SK-N-SH (cell line): Measurements from ENCODE around the gene MS4A2. TPM values are rescaled to one million over a fixed set of nuclear protein-coding genes. Genes with fewer than 3 reads are reported as not detected.

Experiments used
- CTCF ChIA-PET: fragments of 300-600, 350-600 bp; formaldehyde crosslinking; extraction: SDS; loops from one replicate; lab custom pipeline; 2021; lab: Yijun Ruan, JAX
- POLR2A ChIA-PET: fragments of 350-600 bp; sonication (Branson Sonifier 250); formaldehyde crosslinking; extraction: SDS; loops from one replicate; lab custom pipeline; 2020; ENCODE audit warnings: antibody characterized with exemption, inconsistent platforms; lab: Yijun Ruan, JAX
- DNase-seq: peaks from one replicate; pipeline ENCODE4 v3.0.0; 2012
- H2AFZ ChIP-seq: fragments of 200-600 bp; sonication (generic); 2 replicates; pipeline ENCODE4 v1.8.1; 2016; ENCODE audit warnings: antibody characterized with exemption, mild to moderate bottlenecking, low read depth
- H3F3A ChIP-seq: fragments of 200-600 bp; sonication (generic); replicated peaks from 2 replicates; pipeline ENCODE3; 2016; ENCODE audit warnings: antibody characterized with exemption, mild to moderate bottlenecking; ENCODE audit not compliant: insufficient read depth
- H3K27ac ChIP-seq, 2 experiments: fragments of 200-500 bp in 1 of 2; fragments of 200-600 bp in 1 of 2; sonication (Bioruptor generic) in 1 of 2; sonication (generic), shearing (Covaris generic) in 1 of 2; 2 replicates each; pipeline versions ENCODE4 v1.5.1 to v1.6.1; 2014 to 2016; ENCODE audit warnings: low read depth in 2 of 2, inconsistent platforms in 1 of 2, low read length in 1 of 2, mild to moderate bottlenecking in 1 of 2, mixed read lengths in 1 of 2
- H3K27me3 ChIP-seq: fragments of 200-600 bp; sonication (generic), shearing (Covaris generic); 2 replicates; pipeline ENCODE4 v1.6.1; 2016; ENCODE audit warnings: mixed run types; ENCODE audit not compliant: insufficient read depth
- H3K36me3 ChIP-seq, 2 experiments: fragments of 200-500 bp in 1 of 2; fragments of 200-600 bp in 1 of 2; sonication (Bioruptor generic) in 1 of 2; sonication (generic) in 1 of 2; replicated peaks in 1 of 2; 2 replicates each; pipeline versions ENCODE3 to v1.5.1; 2014 to 2016; ENCODE audit warnings: low read length in 1 of 2, mild to moderate bottlenecking in 1 of 2; ENCODE audit not compliant: insufficient read depth in 2 of 2, control insufficient read depth in 1 of 2
- H3K4me1 ChIP-seq, 2 experiments: fragments of 200-500 bp in 1 of 2; fragments of 200-600 bp in 1 of 2; sonication (Bioruptor generic) in 1 of 2; sonication (generic), shearing (Covaris generic) in 1 of 2; 2 replicates each; pipeline versions ENCODE4 v1.5.1 to v1.6.1; 2014 to 2016; ENCODE audit warnings: low read depth in 1 of 2, low read length in 1 of 2, mixed run types in 1 of 2; ENCODE audit not compliant: insufficient read depth in 2 of 2, control insufficient read depth in 1 of 2
- H3K4me2 ChIP-seq: fragments of 200-600 bp; sonication (generic), shearing (Covaris generic); 2 replicates; pipeline ENCODE4 v1.6.1; 2017; ENCODE audit warnings: mixed run types
- H3K4me3 ChIP-seq, 2 experiments: fragments of 200-500 bp in 1 of 2; fragments of 200-600 bp in 1 of 2; sonication (Bioruptor generic) in 1 of 2; sonication (generic), shearing (Covaris generic) in 1 of 2; 2 replicates each; pipeline versions ENCODE4 v1.5.1 to v1.8.1; 2014 to 2016; ENCODE audit warnings: low read depth in 2 of 2, inconsistent platforms in 1 of 2, low read length in 1 of 2, mild to moderate bottlenecking in 1 of 2, mixed read lengths in 1 of 2, moderate library complexity in 1 of 2
- H3K79me2 ChIP-seq: fragments of 200-600 bp; sonication (generic); 2 replicates; pipeline ENCODE4 v1.8.1; 2017; ENCODE audit warnings: mild to moderate bottlenecking; ENCODE audit not compliant: insufficient read depth
- H3K9ac ChIP-seq: fragments of 200-600 bp; sonication (generic); 2 replicates; pipeline ENCODE4 v1.6.1; 2017; ENCODE audit warnings: mixed run types
- H3K9me2 ChIP-seq: fragments of 200-600 bp; sonication (generic); 2 replicates; pipeline ENCODE4 v1.6.1; 2017; ENCODE audit warnings: mixed run types
- H3K9me3 ChIP-seq: fragments of 200-600 bp; sonication (generic); 2 replicates; pipeline ENCODE4 v1.6.1; 2017; ENCODE audit warnings: mixed run types, mild to moderate bottlenecking, moderate library complexity
- H4K20me1 ChIP-seq: fragments of 200-600 bp; sonication (generic); 2 replicates; pipeline ENCODE4 v1.6.1; 2017; ENCODE audit warnings: mild to moderate bottlenecking, mixed run types; ENCODE audit not compliant: insufficient read depth
- CHD2 ChIP-seq: fragments of 150-350 bp; IDR thresholded peaks from 2 replicates; pipeline ENCODE4 v1.6.1; 2018; ENCODE audit warnings: low read length; ENCODE audit not compliant: partially characterized antibody
- FOXJ3 ChIP-seq: sonication (generic); formaldehyde crosslinking; IDR thresholded peaks from 2 replicates; pipeline ENCODE4 v1.5.1; 2020; ENCODE audit warnings: mild to moderate bottlenecking, missing genetic modification reagents
- FOXM1 ChIP-seq: IDR thresholded peaks from 2 replicates; pipeline ENCODE4 v1.4.0; 2012; ENCODE audit warnings: low read depth, mild to moderate bottlenecking
- GATA2 ChIP-seq: sonication (generic); formaldehyde crosslinking; IDR thresholded peaks from 2 replicates; pipeline ENCODE4 v1.5.0; 2020; ENCODE audit warnings: mild to moderate bottlenecking, missing genetic modification reagents
- MEF2A ChIP-seq: IDR thresholded peaks from 2 replicates; pipeline ENCODE4 v1.4.0; 2012; ENCODE audit warnings: low read depth, borderline replicate concordance
- POLR2AphosphoS5 ChIP-seq: IDR thresholded peaks from 2 replicates; pipeline ENCODE4 v1.6.1; 2012; ENCODE audit warnings: low read depth, low read length
- RAD21 ChIP-seq: IDR thresholded peaks from 2 replicates; pipeline ENCODE4 v1.6.1; 2012; ENCODE audit warnings: mild to moderate bottlenecking, low read length
- REST ChIP-seq: IDR thresholded peaks from 2 replicates; pipeline ENCODE4 v1.6.1; 2012; ENCODE audit warnings: mild to moderate bottlenecking, low read depth, low read length, moderate library complexity
- RXRA ChIP-seq: IDR thresholded peaks from 2 replicates; pipeline ENCODE4 v1.4.0; 2012; ENCODE audit warnings: low read depth, mild to moderate bottlenecking, borderline replicate concordance
- SIN3A ChIP-seq: IDR thresholded peaks from 2 replicates; pipeline ENCODE4 v1.6.1; 2012; ENCODE audit warnings: low read depth, mild to moderate bottlenecking, low read length, moderate library complexity, borderline replicate concordance
- USF1 ChIP-seq: IDR thresholded peaks from 2 replicates; pipeline ENCODE4 v1.4.0; 2012; ENCODE audit warnings: low read depth, borderline replicate concordance
- USF2 ChIP-seq: fragments of 150-350 bp; IDR thresholded peaks from 2 replicates; pipeline ENCODE4 v1.6.1; 2017; ENCODE audit warnings: antibody characterized with exemption, low read length, low read depth, borderline replicate concordance
- YY1 ChIP-seq: IDR thresholded peaks from 2 replicates; pipeline ENCODE4 v1.4.0; 2012; ENCODE audit warnings: low read depth, mild to moderate bottlenecking
- ZBTB33 ChIP-seq: IDR thresholded peaks from 2 replicates; pipeline ENCODE4 v1.4.0; 2012; ENCODE audit warnings: low read depth, borderline replicate concordance
- WGBS: methylation state at CpG from one replicate; pipeline ENCODE4 v1.1.6; 2017; ENCODE audit warnings: low lambda C conversion rate; 5-methylcytosine and 5-hydroxymethylcytosine counted together
- polyA plus RNA-seq, 3 experiments: library from polyadenylated mRNA; depleted of rRNA; stranded (reverse); fragments of >200 nt; gene quantifications; 2 replicates each; pipeline ENCODE4 v1.2.3, GENCODE V29; 2012
- TF ChIP-seq, protein P1 (sequence below): fragments of 200-600 bp; sonication (generic); IDR thresholded peaks from 2 replicates; pipeline ENCODE4 v1.6.1; 2017; ENCODE audit warnings: antibody characterized with exemption, mild to moderate bottlenecking, moderate library complexity
- TF ChIP-seq, protein P2 (sequence below): fragments of 150-350 bp; IDR thresholded peaks from 2 replicates; pipeline ENCODE4 v1.6.1; 2016; ENCODE audit warnings: mild to moderate bottlenecking, low read depth, low read length

MS4A2 gene
- polyA plus RNA-seq, 1 of the 3 experiments (the other 2 are of a cell fraction), result not detected

GRCh38 chr11:60080535-60080934 is 7.9 kb upstream of the MS4A2 start:
- 4% methylated on average over 3 of the region's 3 CpGs for WGBS
- Histone ChIP-seq H2AFZ (no peak overlapping the region), H3K4me1 (no peaks in the 10 kb centered on the region)
- POLR2A ChIA-PET, result no interaction called here
- TF ChIP-seq POLR2AphosphoS5 (no peak), MEF2A (no peak), RAD21 (no peak), YY1 (no peak), SIN3A (no peak), CHD2 (no peak), REST (no peak), FOXM1 (no peak), USF1 (no peak), FOXJ3 (CRISPR knock-in tag) (no peak), ZBTB33 (no peak), RXRA (no peak), GATA2 (CRISPR knock-in tag) (no peak), USF2 (no peak)
- TF ChIP-seq, protein P1, sequence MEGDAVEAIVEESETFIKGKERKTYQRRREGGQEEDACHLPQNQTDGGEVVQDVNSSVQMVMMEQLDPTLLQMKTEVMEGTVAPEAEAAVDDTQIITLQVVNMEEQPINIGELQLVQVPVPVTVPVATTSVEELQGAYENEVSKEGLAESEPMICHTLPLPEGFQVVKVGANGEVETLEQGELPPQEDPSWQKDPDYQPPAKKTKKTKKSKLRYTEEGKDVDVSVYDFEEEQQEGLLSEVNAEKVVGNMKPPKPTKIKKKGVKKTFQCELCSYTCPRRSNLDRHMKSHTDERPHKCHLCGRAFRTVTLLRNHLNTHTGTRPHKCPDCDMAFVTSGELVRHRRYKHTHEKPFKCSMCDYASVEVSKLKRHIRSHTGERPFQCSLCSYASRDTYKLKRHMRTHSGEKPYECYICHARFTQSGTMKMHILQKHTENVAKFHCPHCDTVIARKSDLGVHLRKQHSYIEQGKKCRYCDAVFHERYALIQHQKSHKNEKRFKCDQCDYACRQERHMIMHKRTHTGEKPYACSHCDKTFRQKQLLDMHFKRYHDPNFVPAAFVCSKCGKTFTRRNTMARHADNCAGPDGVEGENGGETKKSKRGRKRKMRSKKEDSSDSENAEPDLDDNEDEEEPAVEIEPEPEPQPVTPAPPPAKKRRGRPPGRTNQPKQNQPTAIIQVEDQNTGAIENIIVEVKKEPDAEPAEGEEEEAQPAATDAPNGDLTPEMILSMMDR, result no peak
- TF ChIP-seq, protein P2, sequence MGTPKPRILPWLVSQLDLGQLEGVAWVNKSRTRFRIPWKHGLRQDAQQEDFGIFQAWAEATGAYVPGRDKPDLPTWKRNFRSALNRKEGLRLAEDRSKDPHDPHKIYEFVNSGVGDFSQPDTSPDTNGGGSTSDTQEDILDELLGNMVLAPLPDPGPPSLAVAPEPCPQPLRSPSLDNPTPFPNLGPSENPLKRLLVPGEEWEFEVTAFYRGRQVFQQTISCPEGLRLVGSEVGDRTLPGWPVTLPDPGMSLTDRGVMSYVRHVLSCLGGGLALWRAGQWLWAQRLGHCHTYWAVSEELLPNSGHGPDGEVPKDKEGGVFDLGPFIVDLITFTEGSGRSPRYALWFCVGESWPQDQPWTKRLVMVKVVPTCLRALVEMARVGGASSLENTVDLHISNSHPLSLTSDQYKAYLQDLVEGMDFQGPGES, result no peak
- TF ChIP-seq, all 33 proteins: peak for 0
- Histone ChIP-seq H3K4me3 (no peak overlapping the region), H3K4me2 (no peak overlapping the region), H3K27ac (no peak overlapping the region), H3K9me2 (no peaks in the 10 kb centered on the region), H3F3A (no peaks in the 10 kb centered on the region), H3K9me3 (no peaks in the 10 kb centered on the region), H4K20me1 (no peaks in the 10 kb centered on the region; the same call in 1 of the 2 replicates), H3K36me3 (no peaks in the 10 kb centered on the region), H3K79me2 (no peaks in the 10 kb centered on the region), H3K27me3 (no peaks in the 10 kb centered on the region), H3K9ac (no peak overlapping the region)
- CTCF ChIA-PET, result no interaction called here
- no peak for DNase-seq
